Choroid plexus epithelial cell (primary cell): Measurements from ENCODE around the gene MAP3K21.
A peak's percentile ranks its signal among the peaks of the same experiment; 100 is the strongest.

Source experiments
- DNase-seq: peaks from one replicate; pipeline ENCODE4 v3.0.0-alpha.2; 2010; ENCODE audit warnings: low read depth
- H3K4me3 ChIP-seq: 2 replicates; pipeline ENCODE4 v1.5.1; 2011; ENCODE audit warnings: low read depth, mild to moderate bottlenecking, control low read depth, low read length, moderate library complexity
- TF ChIP-seq, protein P1 (sequence below): conservative IDR thresholded peaks from 2 replicates; pipeline ENCODE4 v1.5.1; 2011; ENCODE audit warnings: low read depth, mild to moderate bottlenecking, control low read depth, inconsistent platforms, low read length, moderate library complexity

Gene MAP3K21

DNA sequence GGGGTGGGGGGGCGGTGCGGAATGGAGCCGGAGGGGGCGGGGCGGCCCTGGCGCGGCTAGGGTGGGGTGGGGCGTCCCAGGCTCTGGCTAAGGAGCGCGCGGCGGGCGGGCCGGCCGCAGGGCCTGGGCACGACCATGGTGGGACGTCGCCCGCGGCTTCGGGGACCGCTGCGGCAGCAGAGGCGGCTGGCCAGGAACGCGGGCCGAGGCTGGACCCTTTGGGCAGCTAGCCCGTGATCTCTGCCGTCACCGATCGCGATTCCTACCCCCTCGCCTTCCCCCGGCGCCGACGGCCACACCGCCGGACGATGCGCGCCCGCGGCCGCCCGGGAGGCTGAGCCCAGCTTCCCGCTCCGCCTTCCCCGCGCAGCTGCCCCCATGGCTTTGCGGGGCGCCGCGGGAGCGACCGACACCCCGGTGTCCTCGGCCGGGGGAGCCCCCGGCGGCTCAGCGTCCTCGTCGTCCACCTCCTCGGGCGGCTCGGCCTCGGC, at the start of gene MAP3K21:
MAP3K21 (plus strand) TSS at position 74 of the 491 bp plus-strand sequence; CDS start at position 379, 305 bp downstream.
- TF ChIP-seq, protein P1, sequence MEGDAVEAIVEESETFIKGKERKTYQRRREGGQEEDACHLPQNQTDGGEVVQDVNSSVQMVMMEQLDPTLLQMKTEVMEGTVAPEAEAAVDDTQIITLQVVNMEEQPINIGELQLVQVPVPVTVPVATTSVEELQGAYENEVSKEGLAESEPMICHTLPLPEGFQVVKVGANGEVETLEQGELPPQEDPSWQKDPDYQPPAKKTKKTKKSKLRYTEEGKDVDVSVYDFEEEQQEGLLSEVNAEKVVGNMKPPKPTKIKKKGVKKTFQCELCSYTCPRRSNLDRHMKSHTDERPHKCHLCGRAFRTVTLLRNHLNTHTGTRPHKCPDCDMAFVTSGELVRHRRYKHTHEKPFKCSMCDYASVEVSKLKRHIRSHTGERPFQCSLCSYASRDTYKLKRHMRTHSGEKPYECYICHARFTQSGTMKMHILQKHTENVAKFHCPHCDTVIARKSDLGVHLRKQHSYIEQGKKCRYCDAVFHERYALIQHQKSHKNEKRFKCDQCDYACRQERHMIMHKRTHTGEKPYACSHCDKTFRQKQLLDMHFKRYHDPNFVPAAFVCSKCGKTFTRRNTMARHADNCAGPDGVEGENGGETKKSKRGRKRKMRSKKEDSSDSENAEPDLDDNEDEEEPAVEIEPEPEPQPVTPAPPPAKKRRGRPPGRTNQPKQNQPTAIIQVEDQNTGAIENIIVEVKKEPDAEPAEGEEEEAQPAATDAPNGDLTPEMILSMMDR, result no peak
- H3K4me3 ChIP-seq, result peak within 1 kb of the TSS; percentile 52

DNA sequence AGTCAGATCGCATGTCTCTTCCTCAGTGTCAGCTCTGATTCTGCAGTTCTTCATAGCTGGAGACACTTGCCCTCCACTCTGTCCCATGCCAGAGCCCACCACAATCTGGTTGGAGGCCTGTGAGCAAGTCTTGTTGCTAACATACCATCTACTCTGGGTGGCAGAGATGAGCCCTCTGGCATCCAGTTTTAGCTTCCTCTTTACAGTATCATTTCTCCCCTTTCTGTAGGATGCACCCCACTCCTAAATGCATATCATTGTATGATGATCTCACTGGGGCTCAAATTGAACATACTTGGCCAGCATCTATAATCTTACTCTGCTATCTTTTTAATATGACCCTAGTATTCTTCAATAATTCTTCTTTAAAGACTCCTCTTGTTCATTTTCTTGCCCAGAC, 48.9 kb upstream of the MAP3K21 start:
- no peak for DNase-seq
- TF ChIP-seq, protein P1, result no peak
- H3K4me3 ChIP-seq, result no peak overlapping the region

More for the DNA sequence above, at the start of gene MAP3K21:
- no peak for DNase-seq

DNA sequence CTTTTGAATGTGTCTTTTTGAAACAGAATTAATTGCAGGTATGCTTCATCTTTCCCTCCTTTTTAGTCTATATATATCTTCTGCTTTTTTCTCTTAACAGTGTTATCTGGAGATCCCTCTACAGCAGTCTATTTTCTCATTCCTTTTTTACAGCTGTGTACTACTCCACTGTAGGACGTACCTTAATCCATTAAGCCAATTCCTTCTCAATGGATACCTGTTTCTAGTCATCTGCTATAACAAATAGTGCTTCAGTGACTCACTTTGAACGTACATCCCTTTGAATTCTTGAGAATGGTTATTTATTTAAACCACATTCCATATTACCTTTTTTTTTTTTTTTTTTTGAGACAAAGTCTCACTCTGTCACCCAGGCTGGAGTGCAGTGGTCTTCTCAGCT, 47.6 kb upstream of the MAP3K21 start:
- TF ChIP-seq, protein P1, result no peak
- DNase-seq, result no peak
- H3K4me3 ChIP-seq, result no peak overlapping the region

DNA sequence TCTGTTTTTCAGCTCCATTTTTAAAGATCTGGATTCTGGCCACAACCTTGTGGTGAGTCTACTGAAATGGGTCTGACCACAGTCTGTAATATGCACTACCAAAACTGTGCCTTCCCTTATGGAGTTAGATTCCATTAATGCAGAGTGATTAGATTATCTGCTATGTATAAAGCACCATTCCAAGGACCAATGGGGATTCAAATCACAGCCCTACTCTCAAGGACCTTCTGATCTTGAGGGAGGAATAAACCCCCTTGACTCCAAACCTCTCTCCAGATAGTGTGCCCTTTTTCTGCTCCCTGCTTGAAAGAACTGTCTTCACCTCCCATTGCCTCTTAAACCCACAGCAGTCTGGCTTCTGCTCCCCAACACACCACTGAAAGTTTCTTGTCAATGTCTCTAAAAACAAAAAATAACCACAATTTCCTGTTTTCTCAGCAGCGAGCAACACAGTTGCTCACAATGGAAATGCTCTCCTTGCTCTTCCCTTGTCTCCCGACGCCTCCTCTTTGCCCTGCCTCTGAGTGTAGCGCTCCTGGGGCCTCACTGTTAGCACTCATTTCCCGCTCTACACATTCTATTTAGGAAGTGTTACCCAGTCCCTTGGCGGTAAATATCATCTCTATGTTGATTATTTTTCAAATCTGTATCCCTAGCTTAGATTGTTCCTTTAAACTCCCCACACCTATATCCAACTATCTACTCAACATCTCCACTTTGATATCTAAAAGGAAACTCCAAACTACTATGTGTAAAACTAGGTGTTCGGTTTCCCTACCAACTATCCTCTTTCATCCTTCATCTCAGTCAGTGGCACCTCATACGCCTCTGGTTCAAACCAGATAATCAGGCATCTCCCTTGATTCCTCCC, 45.6 kb upstream of the MAP3K21 start:
- TF ChIP-seq, protein P1, result no peak
- H3K4me3 ChIP-seq, result no peak overlapping the region
- DNase-seq, result peak; percentile 89

DNA sequence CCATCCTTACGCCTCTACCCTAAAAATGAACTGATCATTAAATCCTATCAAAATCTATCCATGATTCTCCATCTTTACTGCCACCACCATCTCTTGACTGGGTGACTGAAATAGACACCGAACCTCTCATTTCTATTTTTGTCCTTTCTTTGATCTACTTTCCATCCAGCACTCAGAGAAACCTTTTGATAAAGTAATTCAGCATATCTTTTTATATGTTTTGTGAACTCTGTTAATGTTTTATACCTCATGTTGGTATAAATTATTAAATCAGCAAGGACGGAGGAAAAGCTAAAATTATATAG, 45.0 kb upstream of the MAP3K21 start:
- TF ChIP-seq, protein P1, result no peak
- no peak overlapping the region for H3K4me3 ChIP-seq
- DNase-seq, result no peak

DNA sequence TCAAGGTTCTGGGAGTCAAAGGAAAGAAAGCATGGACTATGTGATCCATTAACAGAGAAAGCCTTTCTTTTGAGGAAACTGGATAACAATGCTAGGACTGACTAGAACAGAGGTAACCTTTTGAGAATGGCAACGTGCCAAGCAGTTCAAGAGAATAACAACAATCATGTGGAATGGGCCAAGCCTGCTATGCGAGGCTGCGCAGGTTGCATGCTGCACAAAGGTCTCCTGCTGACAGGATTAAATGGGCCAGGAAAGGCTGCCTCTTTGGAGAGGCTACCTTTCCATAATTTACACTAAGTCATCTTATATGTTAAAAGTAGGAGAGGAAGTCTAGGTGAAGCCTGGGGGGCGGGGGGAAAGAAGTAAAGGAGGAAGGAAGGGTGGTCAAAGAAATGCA, 37.8 kb upstream of the MAP3K21 start:
- DNase-seq, result no peak
- TF ChIP-seq, protein P1, result no peak
- H3K4me3 ChIP-seq, result no peak overlapping the region

DNA sequence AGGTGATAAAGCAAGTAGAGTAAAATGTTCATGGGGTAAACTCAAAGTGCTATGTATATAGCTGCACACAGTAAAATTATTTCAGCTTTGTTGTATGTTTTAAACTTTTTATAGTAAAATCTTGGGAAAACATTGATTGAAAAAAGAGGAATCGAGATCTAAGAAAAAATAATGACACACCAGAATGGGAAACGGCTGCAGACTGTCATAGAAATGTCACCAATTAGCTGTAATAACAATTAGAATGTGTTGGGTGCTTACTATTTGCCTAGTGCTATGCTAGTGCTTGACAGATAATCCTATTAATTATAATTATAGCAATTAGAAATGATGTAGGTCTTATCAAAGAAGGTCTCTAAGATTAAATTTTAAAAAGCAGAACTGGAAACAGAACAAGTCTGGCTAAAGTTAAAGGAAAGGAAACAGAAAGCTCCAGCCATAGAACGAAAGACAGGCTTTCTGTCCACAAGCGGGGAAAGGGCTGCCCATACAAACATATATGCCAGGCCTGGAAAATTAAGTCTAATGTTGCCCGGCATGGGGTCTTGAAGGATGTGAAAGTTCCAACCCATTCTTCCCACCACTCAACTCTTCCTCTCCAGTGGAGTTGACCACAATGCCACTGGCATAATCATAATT, 37.0 kb upstream of the MAP3K21 start:
- no peak overlapping the region for H3K4me3 ChIP-seq
- no peak for DNase-seq
- TF ChIP-seq, protein P1, result no peak
